SK-N-SH (cell line): ENCODE results near the gene TRDN. TPM values are rescaled to one million over a fixed set of nuclear protein-coding genes. Genes with fewer than 3 reads are reported as not detected.

Experiments
- CTCF ChIA-PET: fragments of 300-600, 350-600 bp; formaldehyde crosslinking; extraction: SDS; loops from one replicate; lab custom pipeline; 2021; lab: Yijun Ruan, JAX
- POLR2A ChIA-PET: fragments of 350-600 bp; sonication (Branson Sonifier 250); formaldehyde crosslinking; extraction: SDS; loops from one replicate; lab custom pipeline; 2020; ENCODE audit warnings: antibody characterized with exemption, inconsistent platforms; lab: Yijun Ruan, JAX
- DNase-seq: peaks from one replicate; pipeline ENCODE4 v3.0.0; 2012
- H2AFZ ChIP-seq: fragments of 200-600 bp; sonication (generic); 2 replicates; pipeline ENCODE4 v1.8.1; 2016; ENCODE audit warnings: antibody characterized with exemption, mild to moderate bottlenecking, low read depth
- H3F3A ChIP-seq: fragments of 200-600 bp; sonication (generic); replicated peaks from 2 replicates; pipeline ENCODE3; 2016; ENCODE audit warnings: antibody characterized with exemption, mild to moderate bottlenecking; ENCODE audit not compliant: insufficient read depth
- H3K27ac ChIP-seq, 2 experiments: fragments of 200-500 bp in 1 of 2; fragments of 200-600 bp in 1 of 2; sonication (Bioruptor generic) in 1 of 2; sonication (generic), shearing (Covaris generic) in 1 of 2; 2 replicates each; pipeline versions ENCODE4 v1.5.1 to v1.6.1; 2014 to 2016; ENCODE audit warnings: low read depth in 2 of 2, inconsistent platforms in 1 of 2, low read length in 1 of 2, mild to moderate bottlenecking in 1 of 2, mixed read lengths in 1 of 2
- H3K27me3 ChIP-seq: fragments of 200-600 bp; sonication (generic), shearing (Covaris generic); 2 replicates; pipeline ENCODE4 v1.6.1; 2016; ENCODE audit warnings: mixed run types; ENCODE audit not compliant: insufficient read depth
- H3K36me3 ChIP-seq, 2 experiments: fragments of 200-500 bp in 1 of 2; fragments of 200-600 bp in 1 of 2; sonication (Bioruptor generic) in 1 of 2; sonication (generic) in 1 of 2; replicated peaks in 1 of 2; 2 replicates each; pipeline versions ENCODE3 to v1.5.1; 2014 to 2016; ENCODE audit warnings: low read length in 1 of 2, mild to moderate bottlenecking in 1 of 2; ENCODE audit not compliant: insufficient read depth in 2 of 2, control insufficient read depth in 1 of 2
- H3K4me1 ChIP-seq, 2 experiments: fragments of 200-500 bp in 1 of 2; fragments of 200-600 bp in 1 of 2; sonication (Bioruptor generic) in 1 of 2; sonication (generic), shearing (Covaris generic) in 1 of 2; 2 replicates each; pipeline versions ENCODE4 v1.5.1 to v1.6.1; 2014 to 2016; ENCODE audit warnings: low read depth in 1 of 2, low read length in 1 of 2, mixed run types in 1 of 2; ENCODE audit not compliant: insufficient read depth in 2 of 2, control insufficient read depth in 1 of 2
- H3K4me2 ChIP-seq: fragments of 200-600 bp; sonication (generic), shearing (Covaris generic); 2 replicates; pipeline ENCODE4 v1.6.1; 2017; ENCODE audit warnings: mixed run types
- H3K4me3 ChIP-seq, 2 experiments: fragments of 200-500 bp in 1 of 2; fragments of 200-600 bp in 1 of 2; sonication (Bioruptor generic) in 1 of 2; sonication (generic), shearing (Covaris generic) in 1 of 2; 2 replicates each; pipeline versions ENCODE4 v1.5.1 to v1.8.1; 2014 to 2016; ENCODE audit warnings: low read depth in 2 of 2, inconsistent platforms in 1 of 2, low read length in 1 of 2, mild to moderate bottlenecking in 1 of 2, mixed read lengths in 1 of 2, moderate library complexity in 1 of 2
- H3K79me2 ChIP-seq: fragments of 200-600 bp; sonication (generic); 2 replicates; pipeline ENCODE4 v1.8.1; 2017; ENCODE audit warnings: mild to moderate bottlenecking; ENCODE audit not compliant: insufficient read depth
- H3K9ac ChIP-seq: fragments of 200-600 bp; sonication (generic); 2 replicates; pipeline ENCODE4 v1.6.1; 2017; ENCODE audit warnings: mixed run types
- H3K9me2 ChIP-seq: fragments of 200-600 bp; sonication (generic); 2 replicates; pipeline ENCODE4 v1.6.1; 2017; ENCODE audit warnings: mixed run types
- H3K9me3 ChIP-seq: fragments of 200-600 bp; sonication (generic); 2 replicates; pipeline ENCODE4 v1.6.1; 2017; ENCODE audit warnings: mixed run types, mild to moderate bottlenecking, moderate library complexity
- H4K20me1 ChIP-seq: fragments of 200-600 bp; sonication (generic); 2 replicates; pipeline ENCODE4 v1.6.1; 2017; ENCODE audit warnings: mild to moderate bottlenecking, mixed run types; ENCODE audit not compliant: insufficient read depth
- ELF1 ChIP-seq: IDR thresholded peaks from 2 replicates; pipeline ENCODE4 v1.4.0; 2012
- EZH2phosphoT487 ChIP-seq: fragments of 200-600 bp; sonication (generic); IDR thresholded peaks from 2 replicates; pipeline ENCODE4 v1.6.1; 2017; ENCODE audit warnings: low read depth, mixed run types, mild to moderate bottlenecking, antibody characterized with exemption, moderate library complexity, borderline replicate concordance
- IRF3 ChIP-seq: fragments of 150-350 bp; IDR thresholded peaks from 2 replicates; pipeline ENCODE4 v1.6.1; 2016; ENCODE audit warnings: mild to moderate bottlenecking, low read depth, low read length
- MXI1 ChIP-seq: IDR thresholded peaks from 2 replicates; pipeline ENCODE4 v1.6.1; 2012; ENCODE audit warnings: mild to moderate bottlenecking, low read depth, low read length, improper control_type of control experiment
- NRF1 ChIP-seq: IDR thresholded peaks from 2 replicates; pipeline ENCODE4 v1.6.1; 2012; ENCODE audit warnings: low read depth, mild to moderate bottlenecking, low read length
- RAD21 ChIP-seq: IDR thresholded peaks from 2 replicates; pipeline ENCODE4 v1.6.1; 2012; ENCODE audit warnings: mild to moderate bottlenecking, low read length
- RFX5 ChIP-seq: IDR thresholded peaks from 2 replicates; pipeline ENCODE4 v1.6.1; 2012; ENCODE audit warnings: mild to moderate bottlenecking, improper control_type of control experiment, low read length
- RXRA ChIP-seq: IDR thresholded peaks from 2 replicates; pipeline ENCODE4 v1.4.0; 2012; ENCODE audit warnings: low read depth, mild to moderate bottlenecking, borderline replicate concordance
- SIN3A ChIP-seq: IDR thresholded peaks from 2 replicates; pipeline ENCODE4 v1.6.1; 2012; ENCODE audit warnings: low read depth, mild to moderate bottlenecking, low read length, moderate library complexity, borderline replicate concordance
- TAF1 ChIP-seq: IDR thresholded peaks from 2 replicates; pipeline ENCODE4 v1.6.1; 2012; ENCODE audit warnings: low read depth, mild to moderate bottlenecking, low read length, moderate library complexity, borderline replicate concordance
- TEAD4 ChIP-seq: IDR thresholded peaks from 2 replicates; pipeline ENCODE4 v1.4.0; 2012; ENCODE audit warnings: mild to moderate bottlenecking, borderline replicate concordance; ENCODE audit not compliant: insufficient read depth
- USF2 ChIP-seq: fragments of 150-350 bp; IDR thresholded peaks from 2 replicates; pipeline ENCODE4 v1.6.1; 2017; ENCODE audit warnings: antibody characterized with exemption, low read length, low read depth, borderline replicate concordance
- WGBS: methylation state at CpG from one replicate; pipeline ENCODE4 v1.1.6; 2017; ENCODE audit warnings: low lambda C conversion rate; 5-methylcytosine and 5-hydroxymethylcytosine counted together
- polyA plus RNA-seq, 3 experiments: library from polyadenylated mRNA; depleted of rRNA; stranded (reverse); fragments of >200 nt; gene quantifications; 2 replicates each; pipeline ENCODE4 v1.2.3, GENCODE V29; 2012

Gene TRDN
- polyA plus RNA-seq, 1 of the 3 experiments (the other 2 are of a cell fraction) = not detected

DNA sequence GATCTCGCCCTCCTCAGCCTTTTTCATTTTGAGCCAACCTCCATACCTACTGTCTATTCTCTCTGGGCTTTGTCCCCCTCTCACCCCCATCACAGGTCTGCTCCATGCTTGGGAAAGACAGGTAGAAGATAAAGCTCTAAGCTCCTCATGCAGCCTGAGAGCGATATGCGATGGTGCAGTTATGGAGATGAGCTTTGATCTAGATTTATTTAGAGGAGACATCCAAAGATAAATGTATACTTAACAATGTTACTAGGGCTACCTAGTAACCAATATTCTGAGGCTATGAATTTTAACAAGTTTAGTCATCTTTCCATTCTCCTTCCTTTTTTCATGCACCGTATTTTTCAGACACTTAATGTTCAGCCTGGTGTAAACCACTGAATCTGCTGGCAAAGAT lies 95.3 kb downstream of the TRDN start:
- Histone ChIP-seq H3K4me2 (no peak overlapping the region), H3F3A (no peaks in the 10 kb centered on the region), H3K9me2 (no peaks in the 10 kb centered on the region), H3K9ac (no peak overlapping the region), H4K20me1 (no peaks in the 10 kb centered on the region), H3K4me3 (no peak overlapping the region), H2AFZ (no peak overlapping the region), H3K79me2 (no peaks in the 10 kb centered on the region), H3K27me3 (no peaks in the 10 kb centered on the region), H3K9me3 (no peaks in the 10 kb centered on the region), H3K4me1 (no peaks in the 10 kb centered on the region), H3K36me3 (no peaks in the 10 kb centered on the region), H3K27ac (no peak overlapping the region)
- WGBS = 32% methylated on average over 4 of the region's 4 CpGs
- ChIA-PET CTCF (no interaction called here), POLR2A (no interaction called here)
- no peak for TF ChIP-seq RAD21
- TF ChIP-seq ELF1 = no peak
- no peak for TF ChIP-seq TEAD4
- no peak for TF ChIP-seq RFX5
- TF ChIP-seq TAF1 = no peak
- TF ChIP-seq EZH2phosphoT487 = no peak
- TF ChIP-seq RXRA = no peak
- TF ChIP-seq NRF1 = no peak
- no peak for TF ChIP-seq IRF3
- DNase-seq = no peak

DNA sequence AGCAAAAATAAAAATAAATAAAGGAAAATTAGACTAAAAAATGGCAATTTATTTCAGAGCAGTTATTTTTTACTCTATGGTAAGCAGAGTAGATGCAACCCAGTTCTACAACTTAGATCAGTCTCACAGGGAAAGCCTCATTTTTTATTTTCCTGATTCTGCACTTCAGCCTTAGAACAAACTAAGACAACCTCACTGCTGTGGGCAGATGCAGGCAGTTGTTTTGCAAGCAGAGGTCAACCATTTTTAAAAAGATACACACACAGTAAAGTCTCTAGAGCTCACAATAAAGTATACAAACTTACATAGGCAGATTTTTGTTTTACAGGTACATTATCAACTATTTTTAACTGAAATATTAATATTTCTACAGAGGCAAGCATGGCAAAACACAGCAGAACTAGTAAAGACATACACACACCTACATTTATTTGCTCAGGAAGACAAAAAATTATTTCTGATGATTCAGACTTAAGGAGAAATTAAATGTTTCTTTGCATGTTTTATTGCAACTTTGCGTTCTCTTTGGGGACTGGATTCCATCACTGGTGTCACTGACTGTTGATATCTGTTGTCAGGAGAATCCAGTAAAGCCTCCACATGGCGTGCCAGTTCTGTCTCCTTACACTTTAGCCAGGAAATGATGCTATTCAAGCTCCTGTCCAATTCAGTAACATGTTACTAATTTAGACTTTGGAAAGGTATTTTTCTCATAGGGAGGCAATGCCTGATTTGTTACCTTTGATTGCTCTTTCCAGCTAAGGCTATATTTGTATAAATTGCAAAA lies 102.7 kb downstream of the TRDN start:
- H3K4me3 ChIP-seq = no peak overlapping the region
- no peak overlapping the region for H3K27ac ChIP-seq
- 10% methylated on average over 2 of the region's 2 CpGs for WGBS
- H3F3A ChIP-seq = no peaks in the 10 kb centered on the region
- H3K4me1 ChIP-seq = no peaks in the 10 kb centered on the region
- DNase-seq = no peak
- no peak overlapping the region for H3K4me2 ChIP-seq
- ChIA-PET POLR2A (no interaction called here), CTCF (no interaction called here)
- no peaks in the 10 kb centered on the region for H3K9me3 ChIP-seq
- no peaks in the 10 kb centered on the region for H3K36me3 ChIP-seq
- no peak overlapping the region for H2AFZ ChIP-seq
- TF ChIP-seq SIN3A (no peak), MXI1 (no peak), USF2 (no peak)
- no peaks in the 10 kb centered on the region for H3K79me2 ChIP-seq
- no peaks in the 10 kb centered on the region for H3K27me3 ChIP-seq
- H4K20me1 ChIP-seq = no peaks in the 10 kb centered on the region
- H3K9me2 ChIP-seq = no peaks in the 10 kb centered on the region
- H3K9ac ChIP-seq = no peak overlapping the region
